ENCODE results near the gene PGLYRP1.
A peak's percentile ranks its signal among the peaks of the same experiment; 100 is the strongest.

Gene PGLYRP1

GRCh38 chr19:45999653-46000121 lies 23.2 kb downstream of the PGLYRP1 start:
- peak; percentile 26 for DNase-seq

GRCh38 chr19:45998834-45999233 lies 24.0 kb downstream of the PGLYRP1 start:
- DNase-seq, result no peak

- DNase-seq, result no peak
Measured at GRCh38 chr19:45996933-45997332, 25.9 kb downstream of the PGLYRP1 start.

DNA sequence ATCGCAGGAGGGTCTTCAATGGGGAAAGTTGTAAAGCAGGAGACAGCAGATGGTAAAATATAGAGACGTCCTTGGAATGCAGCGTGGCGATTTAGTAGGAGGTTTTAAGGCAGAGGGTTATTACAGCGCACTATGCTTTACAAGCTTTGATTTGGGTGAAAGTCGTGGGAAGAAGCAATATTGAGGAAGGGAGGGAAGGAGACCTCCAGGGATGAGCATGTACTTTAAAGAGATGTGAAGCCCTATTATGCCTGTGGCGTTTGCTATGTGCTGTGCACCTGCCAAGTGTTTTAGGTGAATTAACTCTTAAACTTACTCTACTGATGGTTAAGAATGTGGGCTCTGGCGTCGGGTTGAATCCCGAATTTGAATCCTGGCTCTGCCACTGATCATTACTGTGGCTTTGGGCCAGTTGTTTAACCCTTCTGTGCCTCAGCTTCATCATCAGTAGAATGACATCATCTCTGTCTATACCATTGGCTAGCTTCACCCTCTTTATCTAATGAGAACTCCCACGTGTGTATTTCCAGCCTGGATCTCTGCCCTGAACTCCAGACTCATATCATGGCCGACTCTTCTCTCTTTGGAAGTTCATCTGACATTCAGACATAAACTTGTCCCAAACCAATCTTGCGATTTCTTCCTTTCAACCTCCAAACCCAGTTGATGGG lies 27.0 kb downstream of the PGLYRP1 start:
- no peak for DNase-seq

DNA sequence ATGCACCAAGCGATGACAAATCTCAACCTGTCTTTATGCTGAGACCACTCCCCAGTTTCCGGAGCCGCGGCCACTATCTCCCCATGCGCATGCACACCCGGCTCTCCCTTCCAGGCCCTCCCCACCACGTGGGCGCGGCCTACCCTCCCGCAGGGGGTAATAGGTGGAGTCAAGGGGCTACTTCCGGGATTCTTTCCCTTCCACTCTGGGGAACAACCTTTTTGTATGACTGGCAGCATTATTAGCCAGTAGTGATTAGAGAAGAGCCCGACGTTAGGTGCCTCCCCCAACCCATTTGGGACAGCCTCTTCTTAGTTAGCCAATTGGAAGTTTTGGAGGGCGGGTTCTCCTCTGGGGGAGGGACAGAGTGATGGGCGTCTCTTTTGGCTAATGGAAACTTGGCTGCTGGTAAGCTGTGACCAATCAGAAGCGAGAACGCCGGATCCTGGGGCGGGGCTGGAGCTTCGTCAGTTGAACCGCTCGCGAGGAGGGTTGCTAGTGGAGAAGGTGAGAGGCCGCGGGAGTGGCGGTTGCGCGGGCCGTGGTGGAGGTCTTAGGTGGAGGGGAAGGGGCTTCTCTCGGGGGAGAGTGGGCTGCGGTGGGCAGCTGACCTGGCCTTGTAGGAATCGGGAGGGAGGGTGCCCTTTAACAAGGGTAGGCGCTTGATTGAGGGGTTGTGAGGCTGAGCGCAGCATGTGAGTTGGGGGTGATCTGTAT lies 27.7 kb downstream of the PGLYRP1 start, which contains the start of gene CCDC61:
Gene CCDC61, plus strand, starts transcription at position 470 of the 717 bp plus-strand sequence. CDS start 7,552 bp downstream, outside the sequence.
- peak; percentile 98 for DNase-seq

DNA sequence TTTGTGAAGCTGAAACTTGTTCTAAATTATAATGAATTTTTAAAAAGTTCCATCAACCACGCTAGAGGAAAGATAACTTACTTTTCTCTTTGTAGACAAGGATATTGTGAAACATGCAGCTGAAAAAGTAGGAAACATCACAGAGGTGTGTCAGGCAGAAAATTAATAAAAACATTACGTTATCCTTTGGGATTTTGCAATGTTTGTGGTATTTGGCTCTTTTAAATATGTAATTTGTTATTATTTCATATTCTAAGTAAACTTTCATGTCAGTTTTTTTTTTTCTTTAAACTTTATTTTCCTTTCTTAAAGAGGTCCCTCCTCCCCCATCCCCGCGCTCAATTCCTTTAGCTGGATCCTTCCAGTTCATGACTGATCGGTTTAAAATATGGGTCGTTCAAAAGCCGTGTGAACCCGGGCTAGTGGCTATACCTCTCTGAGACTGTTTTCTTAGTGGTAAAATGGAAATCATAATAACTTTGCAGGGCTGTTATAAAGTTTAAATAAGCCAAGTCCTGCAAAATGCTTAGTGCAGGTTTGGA lies 28.3 kb downstream of the PGLYRP1 start:
- DNase-seq, result no peak

DNA sequence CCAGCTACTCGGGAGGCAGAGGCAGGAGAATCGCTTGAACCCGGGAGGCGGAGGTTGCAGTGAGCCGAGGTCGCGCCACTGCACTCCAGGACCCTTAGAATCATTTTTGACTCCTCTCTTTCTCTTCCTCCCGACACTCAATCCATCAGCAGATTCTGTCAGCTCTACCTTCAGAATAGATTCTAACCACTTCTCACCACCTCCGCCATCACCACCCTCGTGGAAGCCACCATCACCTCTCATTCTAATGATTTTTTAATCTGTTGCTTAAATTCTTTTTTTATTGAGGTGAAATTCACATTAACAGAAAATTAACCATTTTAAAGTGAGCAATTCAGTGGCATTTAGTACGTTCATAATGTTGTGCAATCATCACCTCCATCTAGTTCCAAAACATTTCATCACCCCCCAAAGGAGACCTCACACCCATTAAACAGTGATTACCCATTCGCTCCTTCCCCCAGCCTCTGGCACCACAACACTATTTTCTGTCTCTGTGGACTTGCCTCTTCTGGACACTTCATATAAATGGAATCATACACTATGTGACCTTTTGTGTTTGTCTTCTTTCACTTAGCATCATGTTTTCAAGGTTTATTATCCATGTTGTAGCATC lies 32.6 kb downstream of the PGLYRP1 start:
- no peak for DNase-seq

GRCh38 chr19:45985321-45985720 lies 37.5 kb downstream of the PGLYRP1 start:
- DNase-seq, result no peak

- no peak for DNase-seq
Measured at GRCh38 chr19:45981350-45981749, 41.5 kb downstream of the PGLYRP1 start.

DNA sequence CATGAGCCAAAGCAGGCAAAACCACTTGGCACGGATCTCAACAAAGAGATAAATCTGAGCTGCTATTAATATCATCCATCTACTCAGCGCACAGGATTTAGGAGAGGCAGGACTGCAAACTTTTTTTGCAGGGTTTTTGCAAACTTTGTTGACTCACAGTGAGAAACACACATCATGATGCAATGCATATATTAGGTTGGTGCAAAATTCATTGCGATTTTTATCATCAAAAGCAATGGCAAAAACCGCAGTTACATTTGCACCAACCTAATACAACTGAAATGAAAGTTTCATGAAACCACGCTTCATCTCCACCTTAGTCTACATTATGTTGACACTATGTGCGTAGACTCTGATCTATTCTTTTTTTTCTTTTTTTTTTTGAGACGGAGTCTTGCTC lies 44.7 kb downstream of the PGLYRP1 start:
- DNase-seq, result no peak

DNA sequence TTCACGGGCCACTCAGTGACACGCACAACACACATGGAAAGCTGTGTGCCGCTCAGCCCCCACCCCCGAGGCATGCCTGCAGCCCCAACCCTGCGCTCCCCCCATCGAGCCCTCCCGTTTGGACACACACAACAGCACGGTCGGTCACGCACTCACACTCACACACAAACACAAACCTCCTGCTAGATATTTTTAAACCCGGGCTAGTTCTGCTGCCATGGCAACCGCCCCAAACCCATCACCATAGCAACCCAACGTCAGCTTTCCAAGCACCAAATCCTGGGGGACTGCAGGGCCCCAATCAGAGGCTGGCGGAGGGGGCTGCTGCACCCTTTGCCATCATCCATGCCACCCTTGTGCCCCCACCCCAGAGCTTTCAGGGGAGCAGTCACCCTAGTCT lies 46.7 kb downstream of the PGLYRP1 start:
- no peak for DNase-seq

GRCh38 chr19:45975306-45976070 lies 47.4 kb downstream of the PGLYRP1 start:
- DNase-seq, result no peak

- DNase-seq, result peak; percentile 60
Measured at GRCh38 chr19:45973553-45974338, 49.1 kb downstream of the PGLYRP1 start, which contains the start of gene NOVA2. Gene NOVA2 (minus strand): TSS chr19:45973865. CDS start chr19:45973351, 514 bp downstream.

DNA sequence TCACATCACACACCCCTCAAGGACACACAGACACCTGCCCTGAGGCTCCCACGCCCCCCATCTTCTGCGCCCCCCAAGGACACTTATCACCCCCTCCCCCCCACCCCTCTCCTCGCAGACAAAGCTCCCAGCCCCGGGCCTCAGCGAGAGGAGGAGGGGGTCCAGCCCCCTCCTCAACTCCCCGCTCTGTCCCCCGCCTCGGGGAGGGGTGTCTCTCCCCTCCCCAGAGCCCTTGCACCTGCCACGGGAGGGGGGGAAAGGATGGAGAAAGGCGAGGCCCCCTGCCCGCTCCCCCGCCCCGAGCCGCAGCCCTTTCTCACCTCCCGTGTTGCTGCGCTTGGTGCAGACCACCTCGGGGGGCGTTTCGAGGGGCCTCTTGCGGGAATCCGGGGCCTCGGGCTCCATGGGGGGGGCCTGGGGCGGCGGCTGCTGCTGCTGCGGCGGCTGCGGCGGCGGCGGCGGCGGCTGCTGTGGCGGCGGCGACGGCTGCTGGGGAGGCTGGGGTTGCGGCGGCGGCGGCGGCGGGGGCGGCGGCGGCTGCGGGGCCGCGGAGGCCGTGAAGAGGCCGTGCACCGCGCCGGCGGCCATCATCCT lies 49.8 kb downstream of the PGLYRP1 start:
- no peak for DNase-seq

GRCh38 chr19:45972081-45972946 lies 50.5 kb downstream of the PGLYRP1 start:
- no peak for DNase-seq

GRCh38 chr19:45971260-45971902 lies 51.5 kb downstream of the PGLYRP1 start:
- DNase-seq, result no peak

DNA sequence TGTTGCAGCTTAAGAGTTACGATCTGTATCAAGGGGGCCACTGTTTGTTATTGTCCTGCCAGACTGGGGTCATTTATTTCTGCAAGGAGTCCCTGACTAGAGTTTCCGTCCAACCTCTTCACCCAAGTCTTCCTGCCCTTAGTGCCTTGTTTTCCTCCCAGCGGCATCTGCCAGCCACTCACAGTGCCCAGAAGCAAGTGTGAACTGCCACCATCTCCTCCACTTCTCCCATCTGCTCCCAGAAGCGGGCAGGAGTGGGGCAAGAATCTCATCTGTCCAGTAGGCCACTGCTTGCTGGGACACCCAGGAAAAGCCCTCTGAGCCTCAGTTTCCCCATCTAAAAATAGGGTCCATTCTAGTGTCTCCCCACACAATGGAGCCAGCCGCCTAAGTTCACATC lies 53.2 kb downstream of the PGLYRP1 start:
- DNase-seq, result no peak

Data from NCI-H2107 (cell line).